H7 (cell line): ENCODE data around the gene ZFYVE28. TPM values are rescaled to one million over a fixed set of nuclear protein-coding genes. Genes with fewer than 3 reads are reported as not detected.
A peak's percentile ranks its signal among the peaks of the same experiment; 100 is the strongest.

Experiments
- DNase-seq: peaks from one replicate; pipeline ENCODE4 v3.0.0; 2012
- H3K27me3 ChIP-seq: 2 replicates; pipeline ENCODE4 v1.6.0; 2011; ENCODE audit warnings: mild to moderate bottlenecking, low read length; ENCODE audit not compliant: control insufficient read depth, insufficient read depth
- H3K36me3 ChIP-seq: replicated peaks from 2 replicates; pipeline ENCODE4 v1.5.1; 2011; ENCODE audit warnings: low read length; ENCODE audit not compliant: control insufficient read depth, insufficient read depth
- H3K4me3 ChIP-seq: 2 replicates; pipeline ENCODE4 v1.5.1; 2011; ENCODE audit warnings: low read depth, mild to moderate bottlenecking, control low read depth, low read length, moderate library complexity; ENCODE audit not compliant: insufficient read depth
- total RNA-seq: library from RNA; depleted of rRNA; stranded (reverse); fragments of >200 nt; shearing (Covaris generic); gene quantifications from 2 replicates; pipeline ENCODE4 v1.2.3, GENCODE V29; 2014

ZFYVE28 gene
- total RNA-seq, 1 experiment from 2014 or later: 2.1 TPM

DNA sequence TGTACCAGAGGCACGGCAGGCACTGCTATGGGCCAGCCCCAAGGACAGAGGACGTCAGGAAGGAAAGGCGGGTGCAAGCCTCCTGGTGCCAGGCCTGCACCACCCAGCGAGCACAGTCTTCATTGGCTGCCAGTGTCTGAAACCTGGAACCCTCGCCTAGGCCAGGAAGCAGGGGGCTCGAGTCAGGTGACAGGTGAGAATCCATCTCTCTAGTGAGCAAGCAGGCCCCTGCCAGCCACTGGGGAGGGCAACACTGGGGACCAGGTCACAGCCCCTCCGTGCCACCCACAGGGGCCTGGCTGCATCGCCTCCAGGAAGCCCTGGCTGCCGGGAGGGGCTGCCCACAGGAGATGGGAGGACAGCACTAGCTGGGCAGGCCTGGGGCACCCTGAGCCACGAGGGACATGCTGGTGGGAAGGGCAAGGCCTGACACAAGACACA, 169.6 kb downstream of the ZFYVE28 start:
- peak; percentile 49 for DNase-seq
- peaks cover 1% of the 10 kb centered on the region; the same call in 1 of the 2 replicates for H3K36me3 ChIP-seq
- no peaks in the 10 kb centered on the region for H3K27me3 ChIP-seq
- H3K4me3 ChIP-seq: no peak overlapping the region

- H3K4me3 ChIP-seq: no peak overlapping the region
- H3K36me3 ChIP-seq: 0 out of 2 replicates have a peak, but pooled peaks cover 1% of the 10 kb centered on the region
- DNase-seq: peak; percentile 56
- no peaks in the 10 kb centered on the region for H3K27me3 ChIP-seq
These were observed 170.2 kb downstream of the ZFYVE28 start for GRCh38 chr4:2248044-2248780.

DNA sequence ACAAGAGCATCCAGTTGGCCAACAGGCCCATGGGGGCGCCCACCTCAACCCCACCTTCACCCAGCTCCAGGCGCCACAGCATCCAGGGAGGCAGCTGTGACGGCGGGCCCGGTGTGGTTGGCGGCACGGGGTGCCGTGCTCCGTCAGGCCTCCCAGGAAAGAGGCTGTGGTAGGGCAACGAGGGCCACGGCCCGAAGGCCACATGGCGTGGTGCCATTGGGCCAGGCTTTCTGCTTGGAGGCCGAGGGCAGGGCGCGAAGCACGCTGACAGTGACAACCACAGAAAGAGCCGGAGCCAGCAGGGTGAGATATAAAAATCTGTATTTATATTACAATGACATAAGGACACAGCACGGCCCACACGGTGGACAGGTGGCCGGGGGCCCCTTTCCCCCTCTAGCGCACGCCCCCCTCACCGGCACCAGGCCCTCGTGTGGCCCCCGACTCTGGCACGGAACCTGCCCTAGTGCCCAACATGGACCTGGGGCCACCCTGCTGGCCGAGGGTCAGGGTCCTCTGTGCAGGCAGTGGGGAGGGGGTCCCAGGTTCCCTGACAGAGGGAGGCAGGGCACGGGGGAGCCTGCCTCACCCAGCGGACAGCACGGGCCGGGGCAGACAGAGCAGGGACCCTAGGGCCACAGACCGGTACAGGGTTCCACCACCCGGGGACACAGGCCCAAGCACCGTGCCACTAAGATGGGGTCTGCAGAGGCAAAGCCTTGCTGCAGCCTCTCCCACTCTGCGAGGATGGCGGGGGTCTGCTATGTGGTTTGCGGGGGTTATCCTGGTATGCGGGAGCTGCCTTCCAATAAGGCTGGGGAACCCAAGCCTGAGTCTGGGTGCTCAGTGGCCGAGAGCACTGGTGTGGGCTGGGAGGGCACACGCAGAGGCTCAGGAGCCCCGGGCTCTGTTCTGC, 171.1 kb downstream of the ZFYVE28 start:
- Histone ChIP-seq H3K4me3 (no peak overlapping the region), H3K36me3 (0 out of 2 replicates have a peak, but pooled peaks cover 1% of the 10 kb centered on the region), H3K27me3 (no peaks in the 10 kb centered on the region)
- DNase-seq: peak; percentile 62

DNA sequence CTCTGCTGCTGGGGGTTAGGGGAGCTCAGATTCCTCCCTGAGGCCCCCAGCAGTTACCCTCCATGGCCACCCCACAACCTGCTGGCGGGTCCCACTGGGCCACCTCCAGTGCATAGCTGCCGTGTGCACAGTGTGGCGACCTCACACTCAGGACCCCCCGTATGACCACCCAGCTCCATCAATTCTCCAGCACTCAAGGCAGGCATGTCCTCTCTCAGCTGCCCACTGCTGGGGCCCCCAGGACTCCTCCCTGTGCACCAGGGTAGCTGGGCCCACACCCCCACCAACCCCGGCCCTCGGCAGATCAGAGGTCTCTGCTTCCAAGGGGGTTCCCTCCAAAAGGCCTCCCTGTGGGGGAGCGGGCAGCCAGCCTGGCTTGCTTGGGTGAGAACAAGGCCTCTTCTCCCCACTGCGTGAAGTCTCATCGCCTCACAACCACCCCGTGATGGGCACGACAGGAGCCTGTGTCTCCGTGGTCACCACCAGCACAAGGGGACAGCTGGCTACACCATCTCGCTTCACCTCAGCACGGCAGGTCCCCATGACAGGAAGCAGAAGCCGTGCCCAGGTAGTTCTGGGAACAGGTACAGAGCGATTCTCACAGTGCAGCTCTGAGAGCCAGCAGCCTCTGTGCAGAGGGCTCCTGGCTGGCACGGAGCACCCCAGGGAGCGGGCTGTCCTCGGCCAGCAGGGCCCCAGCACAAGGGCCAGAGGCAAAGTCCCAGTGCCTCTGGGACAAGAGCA, 171.9 kb downstream of the ZFYVE28 start:
- Histone ChIP-seq H3K4me3 (no peak overlapping the region), H3K27me3 (no peaks in the 10 kb centered on the region), H3K36me3 (0 out of 2 replicates have a peak, but pooled peaks cover 1% of the 10 kb centered on the region)
- DNase-seq: peak; percentile 54

GRCh38 chr4:2245787-2246275, 172.6 kb downstream of the ZFYVE28 start:
- no peaks in the 10 kb centered on the region for H3K27me3 ChIP-seq
- DNase-seq: peak; percentile 34
- no peak overlapping the region for H3K4me3 ChIP-seq
- H3K36me3 ChIP-seq: 0 out of 2 replicates have a peak, but pooled peaks cover 1% of the 10 kb centered on the region

DNA sequence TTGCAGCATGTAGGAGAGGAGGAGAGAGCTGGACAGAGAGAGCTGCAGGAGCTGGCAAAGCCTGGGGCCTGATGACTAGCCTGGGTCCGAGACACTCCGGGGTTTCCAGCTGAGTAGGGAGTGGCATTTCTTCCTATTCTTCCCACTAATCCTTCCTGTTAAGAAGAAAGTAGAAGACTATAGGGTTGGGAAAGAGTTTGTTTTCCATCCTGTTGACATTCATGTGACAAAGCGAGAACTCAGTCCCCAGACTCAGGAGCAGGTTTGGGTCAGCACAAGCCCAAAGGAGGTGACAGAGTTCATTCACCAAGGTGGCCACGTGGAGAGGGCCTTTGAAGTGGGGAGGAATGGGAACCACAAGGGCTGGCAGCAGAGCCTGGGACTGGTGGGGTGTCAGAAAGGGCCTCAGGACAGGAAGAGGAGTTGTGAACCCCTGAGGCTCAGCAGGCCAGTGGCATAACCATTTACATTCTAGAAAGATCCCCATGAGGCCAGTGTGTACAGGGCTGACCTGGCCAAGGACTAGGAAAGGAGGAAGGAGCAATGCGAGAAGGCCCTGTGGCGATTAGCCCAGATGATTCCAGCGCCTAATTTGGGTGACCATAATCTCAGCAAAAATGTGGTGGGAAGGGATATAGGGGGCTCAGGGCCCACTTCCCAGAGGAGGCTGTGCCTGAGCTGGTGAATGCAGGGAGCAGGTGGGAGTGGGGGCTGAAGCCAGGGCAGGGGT, 173.2 kb downstream of the ZFYVE28 start:
- Histone ChIP-seq H3K4me3 (no peak overlapping the region), H3K27me3 (no peaks in the 10 kb centered on the region), H3K36me3 (0 out of 2 replicates have a peak, but pooled peaks cover 1% of the 10 kb centered on the region)
- DNase-seq: peak; percentile 43

GRCh38 chr4:2243681-2244380, 174.6 kb downstream of the ZFYVE28 start:
- no peaks in the 10 kb centered on the region for H3K27me3 ChIP-seq
- H3K36me3 ChIP-seq: no peaks in the 10 kb centered on the region; the same call in 1 of the 2 replicates
- DNase-seq: peak; percentile 47
- H3K4me3 ChIP-seq: no peak overlapping the region

DNA sequence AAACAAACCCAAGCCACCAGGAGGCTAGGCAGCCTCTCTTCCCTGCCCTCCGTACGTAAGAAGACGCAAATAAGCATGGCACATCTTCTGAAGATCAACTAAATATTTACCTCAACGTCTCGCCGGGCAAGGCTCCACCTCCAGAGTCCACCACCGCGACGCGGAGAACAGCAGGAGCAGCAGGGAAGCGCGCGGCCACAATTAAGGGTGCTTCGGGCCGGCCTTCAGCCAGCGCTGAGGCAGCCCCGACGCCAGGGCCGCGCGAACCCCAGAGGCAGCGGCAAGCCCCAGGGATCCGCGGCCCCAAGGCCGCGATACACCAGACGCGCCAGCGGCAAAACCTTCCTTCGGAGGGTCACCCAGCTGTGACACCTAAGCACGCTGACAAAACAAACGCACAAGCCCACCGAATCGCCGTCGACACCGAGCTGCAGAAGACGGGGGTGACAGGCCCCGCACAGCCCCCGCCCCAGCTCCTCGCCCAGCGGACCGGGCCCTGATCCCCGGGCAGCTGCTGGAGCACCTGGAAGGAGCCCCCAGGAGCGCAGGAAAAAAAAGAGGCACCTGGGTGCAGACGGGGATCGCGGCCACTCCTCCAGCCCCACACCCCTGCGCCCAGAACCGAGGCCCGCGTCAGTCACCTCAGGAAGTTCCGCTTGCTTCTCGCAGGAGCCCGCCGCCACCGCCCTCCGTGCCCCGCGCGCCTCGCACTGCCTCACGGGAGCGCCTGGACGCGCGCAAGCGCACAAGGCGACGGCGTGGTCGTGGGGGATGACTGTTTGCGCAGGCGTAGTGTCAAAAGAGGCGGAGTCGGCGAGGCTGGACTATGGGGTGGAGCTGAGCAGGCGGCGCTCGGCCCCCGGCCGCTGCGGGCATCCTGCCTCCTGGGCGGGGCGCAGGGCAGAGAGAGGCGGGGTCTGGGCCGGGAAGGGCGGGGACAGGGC, 176.8 kb downstream of the ZFYVE28 start, which contains the start of the genes HAUS3 and POLN:
Gene HAUS3, minus strand, starts transcription at position 712 of the 944 bp plus-strand sequence. CDS start 1,175 bp downstream, outside the sequence.
Gene POLN, minus strand, starts transcription at position 712 of the 944 bp plus-strand sequence. CDS start 12,890 bp downstream, outside the sequence.
- Histone ChIP-seq H3K36me3 (peaks cover 1% of the 10 kb centered on the region), H3K27me3 (no peaks in the 10 kb centered on the region), H3K4me3 (peak within 1 kb of the TSS; percentile 74)
- peak; percentile 100 for DNase-seq

DNA sequence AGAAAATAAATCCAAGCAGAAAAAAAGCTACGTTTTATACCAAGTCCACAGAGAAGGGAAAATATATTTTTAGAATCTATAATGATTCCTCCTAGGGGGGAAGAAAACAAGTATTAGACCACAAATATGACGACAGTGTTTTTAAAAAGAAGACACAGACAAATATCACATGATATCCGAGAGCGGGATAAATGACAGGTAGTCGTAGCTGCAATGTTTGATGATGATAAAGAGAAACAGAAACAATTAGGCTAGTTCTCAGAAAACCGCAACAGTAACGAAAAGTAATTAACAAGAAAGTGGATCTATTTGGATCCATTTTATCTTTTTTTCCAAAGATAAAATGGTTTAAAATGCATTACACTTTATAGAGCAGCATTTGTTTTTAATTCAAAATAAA, 177.4 kb downstream of the ZFYVE28 start:
- H3K4me3 ChIP-seq: peak overlapping the region; percentile 74
- no peaks in the 10 kb centered on the region for H3K27me3 ChIP-seq
- no peak for DNase-seq
- peaks cover 3% of the 10 kb centered on the region for H3K36me3 ChIP-seq

GRCh38 chr4:2236944-2237666, 181.3 kb downstream of the ZFYVE28 start:
- Histone ChIP-seq H3K27me3 (no peaks in the 10 kb centered on the region), H3K4me3 (no peak overlapping the region), H3K36me3 (peaks cover 6% of the 10 kb centered on the region)
- DNase-seq: no peak

DNA sequence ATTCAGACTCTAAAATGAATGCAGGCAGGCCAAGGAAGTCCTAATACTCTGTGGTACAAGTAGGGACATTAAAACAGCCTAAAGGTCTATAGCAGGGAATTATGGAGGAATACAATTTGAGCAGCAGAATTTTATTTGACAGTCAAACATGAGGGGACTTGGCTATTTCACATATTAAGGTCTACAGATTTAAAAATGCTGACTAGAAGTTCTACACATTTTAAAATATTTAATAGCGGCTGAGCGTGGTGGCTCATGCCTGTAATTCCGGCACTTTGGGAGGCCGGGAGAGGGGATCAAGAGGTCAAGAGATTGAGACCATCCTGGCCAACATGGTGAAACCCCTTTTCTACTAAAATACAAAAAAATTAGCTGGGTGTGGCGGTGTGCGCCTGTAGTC, 187.4 kb downstream of the ZFYVE28 start:
- no peak for DNase-seq
- Histone ChIP-seq H3K4me3 (no peak overlapping the region), H3K27me3 (no peaks in the 10 kb centered on the region), H3K36me3 (peaks cover 3% of the 10 kb centered on the region)

- Histone ChIP-seq H3K4me3 (no peak overlapping the region), H3K36me3 (no peaks in the 10 kb centered on the region), H3K27me3 (no peaks in the 10 kb centered on the region)
- DNase-seq: no peak
These were observed 192.2 kb downstream of the ZFYVE28 start for GRCh38 chr4:2226261-2226660.
